ENCODE measurements around the gene TBC1D16.

Gene TBC1D16

GRCh38 chr17:79988185-79988971 is 47.3 kb downstream of the TBC1D16 start:
- Histone ChIP-seq H3K27me3 (replicated peaks; ENCODE audit: control insufficient read depth, insufficient read depth, low read length) (no peaks in the 10 kb centered on the region; the same call in none of the 2 replicates), H3K36me3 (ENCODE audit: control insufficient read depth, insufficient read depth, low read length) (no peaks in the 10 kb centered on the region), H3K4me3 (replicated peaks; ENCODE audit: low read depth, low read length) (no peak overlapping the region)
- DNase-seq (ENCODE audit: extremely low read depth, insufficient read length) = no peak
- no peak for TF ChIP-seq CTCF (IDR thresholded peaks at IDR 0.05; ENCODE audit: insufficient read depth, low read length, poor library complexity, severe bottlenecking)

DNA sequence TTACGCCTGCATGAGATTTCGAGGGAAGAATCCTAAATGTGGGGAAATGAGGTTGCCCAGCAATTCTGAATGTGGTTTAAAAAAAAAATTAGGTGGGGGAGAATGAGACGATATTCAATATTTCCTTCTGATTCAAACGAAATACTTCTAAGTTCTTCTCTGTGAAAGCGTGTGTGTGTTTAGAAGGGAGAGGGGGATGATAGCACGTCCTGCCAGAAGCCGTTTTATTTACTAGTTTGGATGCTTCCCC is 47.8 kb downstream of the TBC1D16 start:
- Histone ChIP-seq H3K27me3 (replicated peaks; ENCODE audit: control insufficient read depth, insufficient read depth, low read length) (no peaks in the 10 kb centered on the region; the same call in none of the 2 replicates), H3K36me3 (ENCODE audit: control insufficient read depth, insufficient read depth, low read length) (no peaks in the 10 kb centered on the region), H3K4me3 (replicated peaks; ENCODE audit: low read depth, low read length) (no peak overlapping the region)
- no peak for TF ChIP-seq CTCF (IDR thresholded peaks at IDR 0.05; ENCODE audit: insufficient read depth, low read length, poor library complexity, severe bottlenecking)
- DNase-seq (ENCODE audit: extremely low read depth, insufficient read length) = no peak

- no peaks in the 10 kb centered on the region for H3K36me3 ChIP-seq (ENCODE audit: control insufficient read depth, insufficient read depth, low read length)
- DNase-seq (ENCODE audit: extremely low read depth, insufficient read length) = no peak
- no peaks in the 10 kb centered on the region; the same call in none of the 2 replicates for H3K27me3 ChIP-seq (replicated peaks; ENCODE audit: control insufficient read depth, insufficient read depth, low read length)
- no peak overlapping the region for H3K4me3 ChIP-seq (replicated peaks; ENCODE audit: low read depth, low read length)
- no peak for TF ChIP-seq CTCF (IDR thresholded peaks at IDR 0.05; ENCODE audit: insufficient read depth, low read length, poor library complexity, severe bottlenecking)
Observed at GRCh38 chr17:79987187-79987934, 48.3 kb downstream of the TBC1D16 start.

GRCh38 chr17:79986411-79987186 is 49.1 kb downstream of the TBC1D16 start:
- H3K27me3 ChIP-seq (replicated peaks; ENCODE audit: control insufficient read depth, insufficient read depth, low read length) = no peaks in the 10 kb centered on the region; the same call in none of the 2 replicates
- no peaks in the 10 kb centered on the region for H3K36me3 ChIP-seq (ENCODE audit: control insufficient read depth, insufficient read depth, low read length)
- no peak for TF ChIP-seq CTCF (IDR thresholded peaks at IDR 0.05; ENCODE audit: insufficient read depth, low read length, poor library complexity, severe bottlenecking)
- DNase-seq (ENCODE audit: extremely low read depth, insufficient read length) = no peak
- H3K4me3 ChIP-seq (replicated peaks; ENCODE audit: low read depth, low read length) = no peak overlapping the region

GRCh38 chr17:79985943-79986391 is 49.7 kb downstream of the TBC1D16 start:
- DNase-seq (ENCODE audit: extremely low read depth, insufficient read length) = no peak
- Histone ChIP-seq H3K36me3 (ENCODE audit: control insufficient read depth, insufficient read depth, low read length) (no peaks in the 10 kb centered on the region), H3K27me3 (replicated peaks; ENCODE audit: control insufficient read depth, insufficient read depth, low read length) (no peaks in the 10 kb centered on the region; the same call in none of the 2 replicates), H3K4me3 (replicated peaks; ENCODE audit: low read depth, low read length) (no peak overlapping the region)
- no peak for TF ChIP-seq CTCF (IDR thresholded peaks at IDR 0.05; ENCODE audit: insufficient read depth, low read length, poor library complexity, severe bottlenecking)
